IPS DF 6.9 (cell line): ENCODE data around the gene EPHB4.
"Not testable (repeated sequence)": the region's sequence is repeated elsewhere in the genome, so short reads cannot be mapped to it uniquely, and the experiment has no call there.

Source experiments
- DNase-seq: peaks from one replicate; pipeline ENCODE4 v3.0.0-alpha.2; 2013; ENCODE audit warnings: low read depth, low spot score
- H3K27ac ChIP-seq: one replicate; pipeline ENCODE4 v1.5.1; 2013; ENCODE audit warnings: low read length, control low read depth
- H3K27me3 ChIP-seq: 2 replicates; pipeline ENCODE4 v1.6.1; 2013; ENCODE audit warnings: mild to moderate bottlenecking, low read length; ENCODE audit not compliant: control insufficient read depth, insufficient read depth
- H3K36me3 ChIP-seq: 2 replicates; pipeline ENCODE4 v1.6.1; 2013; ENCODE audit warnings: low read length; ENCODE audit not compliant: control insufficient read depth, insufficient read depth
- H3K4me1 ChIP-seq: 2 replicates; pipeline ENCODE4 v1.6.1; 2013; ENCODE audit warnings: low read length; ENCODE audit not compliant: control insufficient read depth, insufficient read depth
- H3K4me3 ChIP-seq: 2 replicates; pipeline ENCODE4 v1.5.1; 2013; ENCODE audit warnings: mild to moderate bottlenecking, low read length
- H3K9me3 ChIP-seq: 2 replicates; pipeline ENCODE4 v1.6.1; 2013; ENCODE audit warnings: low read length, inconsistent platforms; ENCODE audit not compliant: control insufficient read depth, insufficient read depth
- WGBS: extraction: QIAGEN DNeasy Blood & Tissue Kit; methylation state at CpG from one replicate; pipeline ENCODE4 v1.1.7; 2013; ENCODE audit warnings: mixed read lengths, missing lambda C conversion rate; ENCODE audit not compliant: insufficient read length, insufficient coverage; 5-methylcytosine and 5-hydroxymethylcytosine counted together

EPHB4 gene

GRCh38 chr7:100819586-100819985 is 7.7 kb downstream of the EPHB4 start:
- no peaks in the 10 kb centered on the region for H3K9me3 ChIP-seq
- H3K4me3 ChIP-seq, result no peak overlapping the region
- H3K27me3 ChIP-seq, result no peaks in the 10 kb centered on the region
- H3K36me3 ChIP-seq, result peaks cover 56% of the 10 kb centered on the region
- no peak for DNase-seq
- H3K4me1 ChIP-seq, result no peaks in the 10 kb centered on the region
- WGBS, result no CpG with 5 or more reads among the region's 23 CpGs
- no peak overlapping the region for H3K27ac ChIP-seq

GRCh38 chr7:100818825-100819224 is 8.5 kb downstream of the EPHB4 start:
- Histone ChIP-seq H3K4me3 (no peak overlapping the region), H3K27me3 (no peaks in the 10 kb centered on the region), H3K27ac (no peak overlapping the region), H3K9me3 (no peaks in the 10 kb centered on the region), H3K36me3 (peaks cover 59% of the 10 kb centered on the region), H3K4me1 (no peaks in the 10 kb centered on the region)
- no peak for DNase-seq
- WGBS, result no CpG with 5 or more reads among the region's 6 CpGs

- no peaks in the 10 kb centered on the region for H3K4me1 ChIP-seq
- no peaks in the 10 kb centered on the region for H3K9me3 ChIP-seq
- WGBS, result no CpG with 5 or more reads among the region's 9 CpGs
- no peaks in the 10 kb centered on the region for H3K27me3 ChIP-seq
- no peak for DNase-seq
- no peak overlapping the region for H3K27ac ChIP-seq
- peaks cover 59% of the 10 kb centered on the region for H3K36me3 ChIP-seq
- H3K4me3 ChIP-seq, result no peak overlapping the region
Observed at GRCh38 chr7:100818366-100818765, 9.0 kb downstream of the EPHB4 start.

GRCh38 chr7:100817097-100817496 is 10.2 kb downstream of the EPHB4 start:
- Histone ChIP-seq H3K27ac (no peak overlapping the region), H3K4me3 (no peak overlapping the region), H3K36me3 (peaks cover 52% of the 10 kb centered on the region), H3K9me3 (no peaks in the 10 kb centered on the region), H3K4me1 (no peaks in the 10 kb centered on the region), H3K27me3 (no peaks in the 10 kb centered on the region)
- no peak for DNase-seq
- no CpG with 5 or more reads among the region's 19 CpGs for WGBS

- H3K27ac ChIP-seq, H3K27me3 ChIP-seq, DNase-seq, H3K9me3 ChIP-seq, H3K4me3 ChIP-seq, H3K4me1 ChIP-seq: not testable (repeated sequence)
- H3K36me3 ChIP-seq, result peaks cover 48% of the 10 kb centered on the region
- WGBS, result no CpG with 5 or more reads among the region's 16 CpGs
Observed at GRCh38 chr7:100816515-100816914, 10.8 kb downstream of the EPHB4 start.

- DNase-seq, result no peak
- H3K9me3 ChIP-seq, result no peaks in the 10 kb centered on the region
- H3K27me3 ChIP-seq, result no peaks in the 10 kb centered on the region
- H3K4me1 ChIP-seq, result no peaks in the 10 kb centered on the region
- H3K36me3 ChIP-seq, result peaks cover 45% of the 10 kb centered on the region
- H3K4me3 ChIP-seq, result no peak overlapping the region
- WGBS, result no CpG with 5 or more reads among the region's 22 CpGs
- H3K27ac ChIP-seq, result no peak overlapping the region
Observed at GRCh38 chr7:100812729-100813128, 14.6 kb downstream of the EPHB4 start.

- Histone ChIP-seq H3K4me3 (no peak overlapping the region), H3K4me1 (no peaks in the 10 kb centered on the region), H3K27me3 (no peaks in the 10 kb centered on the region), H3K27ac (no peak overlapping the region), H3K36me3 (peaks cover 51% of the 10 kb centered on the region), H3K9me3 (no peaks in the 10 kb centered on the region)
- no peak for DNase-seq
- no CpG with 5 or more reads among the region's 6 CpGs for WGBS
Observed at GRCh38 chr7:100811480-100811879, 15.8 kb downstream of the EPHB4 start.

GRCh38 chr7:100808354-100808875 is 18.9 kb downstream of the EPHB4 start:
- H3K36me3 ChIP-seq, result peaks cover 52% of the 10 kb centered on the region

GRCh38 chr7:100806883-100807282 is 20.4 kb downstream of the EPHB4 start:
- no CpG with 5 or more reads among the region's 6 CpGs for WGBS
- H3K27me3 ChIP-seq, H3K4me3 ChIP-seq, H3K27ac ChIP-seq, H3K4me1 ChIP-seq, DNase-seq, H3K9me3 ChIP-seq: not testable (repeated sequence)
- peaks cover 57% of the 10 kb centered on the region for H3K36me3 ChIP-seq

More at GRCh38 chr7:100808354-100808875, 18.9 kb downstream of the EPHB4 start:
- H3K27ac ChIP-seq, result no peak overlapping the region
- no peak for DNase-seq
- H3K27me3 ChIP-seq, result no peaks in the 10 kb centered on the region
- WGBS, result no CpG with 5 or more reads among the region's 5 CpGs
- H3K4me3 ChIP-seq, result no peak overlapping the region
- H3K9me3 ChIP-seq, result no peaks in the 10 kb centered on the region
- no peaks in the 10 kb centered on the region for H3K4me1 ChIP-seq

- Histone ChIP-seq H3K4me1 (no peaks in the 10 kb centered on the region), H3K9me3 (no peaks in the 10 kb centered on the region), H3K27ac (no peak overlapping the region), H3K27me3 (no peaks in the 10 kb centered on the region), H3K4me3 (no peak overlapping the region), H3K36me3 (peaks cover 57% of the 10 kb centered on the region)
- WGBS, result no CpG with 5 or more reads among the region's 9 CpGs
- DNase-seq, result no peak
Observed at GRCh38 chr7:100806276-100806675, 21.0 kb downstream of the EPHB4 start.

- no CpG with 5 or more reads among the region's 22 CpGs for WGBS
- DNase-seq, result no peak
- Histone ChIP-seq H3K4me1 (no peaks in the 10 kb centered on the region), H3K27ac (no peak overlapping the region), H3K4me3 (no peak overlapping the region), H3K36me3 (peaks cover 54% of the 10 kb centered on the region), H3K27me3 (no peaks in the 10 kb centered on the region), H3K9me3 (no peaks in the 10 kb centered on the region)
Observed at GRCh38 chr7:100804681-100805431, 22.5 kb downstream of the EPHB4 start.
